ENCODE results near the gene ARL5C.
"Not testable (repeated sequence)": the region's sequence is repeated elsewhere in the genome, so short reads cannot be mapped to it uniquely, and the experiment has no call there.

The ARL5C gene

GRCh38 chr17:39139161-39139511, 26.8 kb downstream of the ARL5C start:
- DNase-seq = no peak

GRCh38 chr17:39138431-39139160, 27.4 kb downstream of the ARL5C start:
- DNase-seq = no peak

- no peak for DNase-seq
These were observed 31.1 kb downstream of the ARL5C start for GRCh38 chr17:39134878-39135277.

GRCh38 chr17:39132192-39132610, 33.8 kb downstream of the ARL5C start:
- no peak for DNase-seq

GRCh38 chr17:39131616-39132015, 34.3 kb downstream of the ARL5C start:
- DNase-seq = no peak

- DNase-seq = no peak
These were observed 35.8 kb downstream of the ARL5C start for GRCh38 chr17:39130205-39130604.

GRCh38 chr17:39129544-39129943, 36.4 kb downstream of the ARL5C start:
- not testable (repeated sequence) for DNase-seq

- no peak for DNase-seq
These were observed 39.5 kb downstream of the ARL5C start for GRCh38 chr17:39126436-39126835.

GRCh38 chr17:39125143-39125875, 40.7 kb downstream of the ARL5C start:
- no peak for DNase-seq

- no peak for DNase-seq
These were observed 42.3 kb downstream of the ARL5C start for GRCh38 chr17:39123627-39124026.

GRCh38 chr17:39122991-39123390, 43.0 kb downstream of the ARL5C start:
- peak; percentile 78 for DNase-seq

- not testable (repeated sequence) for DNase-seq
These were observed 44.0 kb downstream of the ARL5C start for GRCh38 chr17:39121919-39122318.

- peak; percentile 91 for DNase-seq
These were observed 47.1 kb downstream of the ARL5C start for GRCh38 chr17:39118674-39119419.

GRCh38 chr17:39116224-39116623, 49.7 kb downstream of the ARL5C start:
- DNase-seq = no peak

- DNase-seq = no peak
These were observed 50.8 kb downstream of the ARL5C start for GRCh38 chr17:39115135-39115534.

GRCh38 chr17:39114723-39115122, 51.2 kb downstream of the ARL5C start:
- DNase-seq = no peak

GRCh38 chr17:39113871-39114270, 52.1 kb downstream of the ARL5C start:
- DNase-seq = no peak

GRCh38 chr17:39110435-39111136, 55.4 kb downstream of the ARL5C start:
- no peak for DNase-seq

- DNase-seq = no peak
These were observed 57.2 kb downstream of the ARL5C start for GRCh38 chr17:39108461-39109375.

- no peak for DNase-seq
These were observed 58.0 kb downstream of the ARL5C start for GRCh38 chr17:39107973-39108372.

- DNase-seq = no peak
These were observed 58.8 kb downstream of the ARL5C start for GRCh38 chr17:39107155-39107554.

Data from suppressor macrophage treated with lipopolysaccharide for 4 hours (primary cell).